NCI-H526 treated with DMSO at 0.1 percent for 48 hours (cell line): ENCODE results near the gene LYRM4.

ENCODE experiments used
- DNase-seq: peaks from one replicate; lab custom pipeline; 2025; lab: John Stamatoyannopoulos, UW

LYRM4 gene

DNA sequence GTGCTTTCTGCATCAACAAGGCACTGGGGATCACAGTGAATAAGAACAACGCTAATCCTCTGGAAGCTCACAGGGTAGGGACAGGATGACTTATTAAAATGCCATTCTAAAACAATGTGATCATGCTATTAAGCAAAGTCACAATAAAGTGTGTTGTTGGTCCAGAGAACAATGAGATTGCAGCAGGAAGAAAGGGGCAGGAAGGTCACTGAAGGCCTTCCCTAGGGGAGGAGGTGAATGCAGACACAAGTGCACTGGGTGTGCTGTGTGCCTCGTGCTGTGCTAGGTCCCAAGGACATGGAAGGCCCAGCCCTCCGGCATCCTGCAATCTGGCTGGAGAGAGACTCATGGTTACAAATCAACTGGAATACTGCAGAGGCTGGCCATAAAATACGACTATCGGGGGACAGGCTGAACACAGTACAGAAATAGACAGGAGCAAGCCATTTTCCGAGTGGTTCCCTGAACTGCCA, 55.7 kb downstream of the LYRM4 start:
- no peak for DNase-seq

DNA sequence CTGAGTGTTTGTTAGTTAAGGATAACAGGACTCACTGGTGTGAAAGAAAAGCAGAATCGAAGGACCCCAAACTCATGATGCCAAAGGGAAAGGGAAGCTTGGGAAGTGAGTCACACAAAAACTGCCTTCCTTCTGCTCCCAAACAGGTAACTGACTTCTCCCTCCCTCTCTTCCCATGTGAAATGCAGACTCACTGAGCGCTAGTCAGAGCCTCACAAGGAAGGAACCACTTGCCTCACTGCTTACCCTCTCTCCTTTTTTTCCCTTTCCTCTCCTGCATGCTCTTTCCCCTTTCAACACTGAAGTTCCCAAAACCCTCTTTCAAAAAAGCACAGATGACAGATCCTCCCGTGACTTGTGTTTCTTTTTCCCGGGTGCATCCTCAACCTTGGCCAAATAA, 56.4 kb downstream of the LYRM4 start:
- DNase-seq: no peak

DNA sequence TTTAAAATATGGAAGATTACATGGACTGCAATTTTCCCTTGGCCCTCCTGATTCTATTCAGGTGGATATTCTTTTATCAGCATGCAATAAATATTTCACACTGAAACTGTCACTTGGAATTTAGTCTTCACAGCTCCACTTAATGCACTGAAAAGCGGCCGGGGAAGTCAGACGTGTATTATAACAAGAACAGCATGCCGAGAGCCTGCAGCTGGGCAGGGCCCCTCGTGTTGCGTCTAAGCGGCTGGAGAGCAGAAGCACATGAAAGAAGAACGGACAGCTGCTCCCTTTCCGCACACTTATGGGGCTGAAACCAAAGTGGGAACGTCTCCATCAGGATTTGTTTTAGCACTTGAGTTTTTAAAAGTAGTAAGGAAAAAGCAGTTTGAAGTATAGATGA, 57.2 kb downstream of the LYRM4 start:
- DNase-seq: peak; percentile 61

DNA sequence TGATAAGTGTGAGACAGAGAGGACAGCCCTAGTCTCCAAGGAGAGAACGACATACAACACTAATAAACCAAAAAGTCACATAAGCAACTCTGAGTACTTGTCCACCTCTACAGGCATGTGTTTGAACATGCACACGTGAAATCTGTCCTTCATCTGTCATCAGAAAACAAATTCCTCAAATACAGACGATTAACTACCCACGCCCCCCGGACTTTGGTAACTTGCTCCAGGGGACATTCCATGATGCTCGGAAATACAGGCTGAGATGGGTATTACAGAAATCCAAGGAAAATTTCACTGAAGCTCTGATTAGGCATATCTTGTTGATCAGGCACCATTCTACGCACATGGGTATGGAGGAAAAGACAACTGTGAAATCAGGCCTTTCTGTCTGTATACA, 57.8 kb downstream of the LYRM4 start:
- DNase-seq: no peak

DNA sequence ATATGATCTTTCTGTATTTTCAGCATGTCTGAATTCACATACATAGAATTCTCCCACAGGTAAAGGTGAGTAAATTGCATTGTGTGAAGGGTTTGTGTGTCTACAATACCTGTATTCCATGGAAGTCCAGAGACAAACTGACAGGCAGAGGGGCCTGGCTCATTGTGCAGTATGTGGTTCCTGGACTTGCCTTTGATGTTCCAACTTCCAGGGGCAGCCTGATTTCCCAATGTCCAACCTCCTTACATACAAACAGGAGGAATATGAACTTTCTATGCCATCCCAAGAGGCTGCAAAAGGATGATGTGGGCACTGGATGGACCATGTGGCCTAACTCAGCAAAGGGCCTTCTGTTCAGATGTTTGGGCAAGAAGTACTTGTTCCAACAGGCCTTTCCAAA, 58.5 kb downstream of the LYRM4 start:
- DNase-seq: no peak

DNA sequence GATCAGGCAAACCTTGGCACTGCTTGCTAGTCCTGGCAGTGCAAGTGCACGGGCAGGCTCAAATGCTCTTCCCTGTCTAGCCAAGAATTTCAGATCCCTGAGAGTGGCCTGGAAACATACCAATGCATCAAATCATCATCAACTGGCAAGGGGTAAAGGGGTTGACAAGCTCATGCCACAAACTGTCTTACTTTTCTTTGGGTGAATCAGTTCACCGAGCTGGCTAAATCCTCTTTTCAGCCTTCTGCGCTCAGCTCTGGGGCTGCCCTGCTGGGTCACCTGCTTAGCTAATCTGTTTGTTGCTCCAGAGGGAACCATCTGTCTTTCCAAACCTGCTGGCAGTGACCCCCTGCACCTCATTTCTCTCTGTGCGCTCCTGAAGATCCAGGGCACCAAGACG, 59.5 kb downstream of the LYRM4 start:
- no peak for DNase-seq

DNA sequence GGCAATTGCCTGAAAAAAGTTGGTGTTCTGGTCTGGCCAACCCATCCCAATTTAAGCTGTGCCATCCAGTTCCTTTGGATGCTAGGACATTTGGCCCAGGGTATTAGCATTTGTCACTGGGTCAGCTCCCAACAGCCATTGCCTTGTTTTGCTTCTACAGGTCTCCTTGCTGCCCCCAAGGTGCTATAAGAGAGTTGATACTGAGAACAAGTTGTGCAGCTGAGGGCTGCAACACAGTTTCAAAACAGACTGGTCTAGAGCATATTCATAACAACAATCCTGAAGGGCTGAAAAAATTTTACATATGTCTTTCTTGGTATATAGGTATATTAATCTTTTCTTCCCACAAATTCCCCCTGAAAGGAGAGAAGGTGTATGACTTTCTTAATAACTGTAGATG, 61.0 kb downstream of the LYRM4 start:
- no peak for DNase-seq

DNA sequence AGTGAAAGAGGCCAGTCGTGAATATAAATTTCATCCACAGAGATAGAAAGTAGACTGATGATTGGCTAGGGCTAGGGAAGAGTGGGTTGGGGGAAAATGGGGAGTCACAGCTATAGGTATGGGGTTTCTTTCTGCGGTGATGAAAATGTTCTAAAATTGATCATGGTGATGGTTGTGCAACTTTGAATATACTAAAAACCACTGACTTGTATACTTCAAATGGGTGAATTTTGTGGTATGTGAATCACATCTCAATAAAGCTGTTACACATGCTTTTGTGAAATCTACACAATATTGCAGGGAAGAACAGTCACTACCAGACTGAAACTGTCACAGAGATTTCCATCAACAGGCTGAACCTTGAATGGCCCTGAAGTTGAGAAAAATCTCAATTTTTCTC, 61.5 kb downstream of the LYRM4 start:
- no peak for DNase-seq

DNA sequence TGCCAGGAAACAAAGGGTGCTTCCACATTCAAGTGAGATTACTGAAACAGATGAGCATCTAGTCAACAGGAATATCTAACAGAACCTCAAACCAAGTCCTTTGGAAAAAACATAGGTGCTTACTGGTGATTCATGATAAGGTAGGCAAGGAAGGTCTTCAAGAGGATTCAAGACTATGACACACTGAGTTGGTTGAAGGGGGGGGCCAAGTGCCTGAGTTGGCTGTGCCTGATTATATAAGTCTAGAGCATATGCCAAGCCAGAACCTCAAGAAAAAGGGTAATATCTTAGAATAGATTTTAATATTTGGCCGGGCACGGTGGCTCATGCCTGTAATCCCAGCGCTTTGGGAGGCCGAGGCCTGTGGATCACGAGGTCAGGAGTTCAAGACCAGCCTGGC, 63.7 kb downstream of the LYRM4 start:
- no peak for DNase-seq

DNA sequence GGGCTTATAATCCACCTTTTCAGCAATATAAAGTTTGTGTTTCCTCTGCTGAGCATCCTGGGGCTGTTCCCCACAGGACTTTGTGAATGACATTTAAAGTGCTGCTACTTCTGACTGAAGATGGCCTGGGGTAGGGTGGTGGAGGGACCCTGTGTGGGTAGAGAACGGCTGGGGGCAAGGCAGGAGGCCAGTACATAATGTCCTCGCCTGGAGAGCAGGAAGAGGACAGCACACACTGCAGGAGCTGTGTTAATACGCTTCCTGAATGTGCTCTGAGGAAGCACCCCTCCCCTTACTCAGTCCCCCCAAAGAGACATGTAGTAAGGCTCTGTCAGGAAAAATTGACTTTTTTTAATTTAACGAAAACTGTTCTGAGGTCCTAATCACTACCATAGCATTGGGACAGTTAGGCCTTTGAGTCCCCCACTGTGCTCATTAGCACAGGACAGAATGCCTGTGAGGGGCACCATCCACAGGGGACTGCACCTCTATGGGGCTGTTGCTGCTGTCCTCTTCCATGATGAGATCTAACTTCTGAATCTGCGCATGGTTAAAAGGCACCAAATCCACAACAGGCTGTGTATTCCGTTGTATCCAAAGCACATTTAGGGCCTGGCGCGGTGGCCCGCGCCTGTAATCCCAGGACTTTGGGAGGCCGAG, 68.5 kb downstream of the LYRM4 start:
- DNase-seq: no peak

DNA sequence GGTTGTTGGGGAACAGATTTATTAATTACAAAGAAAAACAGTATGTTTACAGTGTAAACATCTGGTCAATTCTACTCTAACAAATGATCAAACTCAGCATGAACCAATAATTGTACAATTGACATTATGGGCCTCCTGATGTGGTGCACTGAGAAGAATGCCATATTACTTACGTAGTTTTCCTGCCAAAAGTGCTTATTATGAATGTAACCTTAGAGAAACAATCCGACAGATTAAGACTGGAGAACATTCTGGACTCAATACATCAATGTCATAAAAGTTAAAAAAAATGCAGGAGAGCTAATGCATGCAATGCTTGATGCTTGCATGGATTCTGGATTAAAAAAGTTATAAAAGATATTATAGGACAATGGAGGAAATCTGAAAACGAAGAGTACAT, 69.0 kb downstream of the LYRM4 start:
- DNase-seq: no peak

DNA sequence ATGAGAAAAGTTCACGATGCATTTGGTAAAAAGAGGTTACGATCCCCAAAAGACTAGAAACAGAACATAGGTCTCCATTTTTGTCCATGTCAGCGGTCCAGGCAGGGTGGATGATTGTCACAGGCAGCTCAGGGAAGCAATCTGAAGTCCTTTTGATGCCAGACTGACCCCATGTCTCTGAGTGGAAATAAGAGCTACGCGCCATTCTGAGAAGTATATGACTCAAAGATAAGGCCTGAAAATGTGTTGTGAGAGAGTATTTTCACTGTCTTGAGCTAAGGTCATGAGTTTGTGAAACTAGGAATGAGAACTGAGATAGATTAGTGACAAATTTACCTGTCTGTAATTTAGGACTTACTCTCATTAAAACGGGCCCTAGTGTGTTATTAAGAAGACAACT, 69.5 kb downstream of the LYRM4 start:
- DNase-seq: no peak

DNA sequence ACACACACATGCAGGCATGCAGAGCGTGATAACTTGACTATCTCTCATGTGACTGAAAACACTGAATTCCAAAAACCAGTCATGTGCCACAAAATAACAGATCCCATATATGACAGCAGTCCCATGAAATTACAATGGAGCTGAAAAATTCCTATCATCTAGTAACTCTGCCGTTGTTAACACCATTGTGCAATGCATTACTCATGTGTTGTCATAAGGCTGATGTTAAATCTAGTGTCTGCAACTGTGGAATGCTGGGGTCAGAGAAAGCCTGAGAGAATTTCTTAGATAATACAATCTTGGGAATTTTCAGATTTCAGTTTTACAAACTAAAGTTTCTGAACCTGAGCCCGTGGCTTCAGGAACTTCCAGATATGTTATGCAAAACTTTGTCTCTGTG, 70.2 kb downstream of the LYRM4 start:
- no peak for DNase-seq

DNA sequence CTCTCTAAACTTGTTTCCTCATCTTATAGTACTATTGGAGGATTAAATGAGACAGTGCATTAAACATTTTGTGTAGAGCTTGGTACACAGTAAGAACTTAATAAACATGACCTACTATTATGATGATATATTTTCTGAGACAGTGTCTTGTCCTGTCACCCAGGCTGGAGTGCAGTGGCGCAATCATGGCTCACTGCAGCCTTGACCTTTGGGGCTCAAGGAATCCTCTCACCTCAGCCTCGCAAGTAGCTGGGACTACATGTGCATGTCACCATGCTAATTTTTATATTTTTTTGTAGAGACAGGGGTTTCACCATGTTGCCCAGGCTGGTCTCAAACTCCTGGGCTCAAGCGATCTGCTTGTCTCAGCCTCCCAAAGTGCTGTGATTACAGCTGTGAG, 72.1 kb downstream of the LYRM4 start:
- DNase-seq: no peak

DNA sequence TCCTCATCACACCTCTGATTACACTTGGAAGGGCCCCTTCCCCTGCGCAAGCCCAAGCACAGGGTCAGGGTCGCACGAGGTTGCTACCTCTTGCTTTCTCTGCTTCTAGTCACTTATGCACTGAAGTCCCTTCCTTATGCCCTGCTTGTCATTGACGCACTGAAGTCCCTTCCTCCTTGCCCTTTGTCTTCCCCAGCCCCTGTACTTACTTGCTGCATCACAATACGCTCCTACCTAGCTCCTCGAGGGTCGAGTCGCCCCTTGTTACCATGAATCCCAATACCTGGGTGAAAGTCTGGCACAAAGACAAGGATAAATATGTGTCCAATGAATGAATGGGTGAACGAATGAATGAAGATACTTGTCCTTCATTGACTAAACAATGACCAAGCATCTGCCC, 75.9 kb downstream of the LYRM4 start:
- no peak for DNase-seq

DNA sequence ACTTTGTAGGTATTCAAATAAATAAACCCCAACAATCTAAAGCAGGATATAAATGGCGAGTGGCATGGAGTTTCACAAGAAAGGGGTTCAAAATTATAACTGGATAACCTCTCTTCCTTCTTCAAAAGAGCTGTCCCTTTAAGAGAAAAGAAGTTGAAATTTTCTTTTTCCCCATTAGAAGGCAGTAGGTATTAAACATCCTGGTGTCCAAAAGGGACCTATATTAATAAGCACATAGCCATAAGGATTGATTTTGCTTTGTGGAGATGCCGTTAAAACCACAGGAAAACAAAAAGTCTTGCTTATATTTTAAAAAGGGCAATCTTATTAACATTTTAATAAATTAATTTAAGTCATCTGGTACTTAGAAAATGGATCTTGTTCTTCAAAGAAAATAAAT, 76.5 kb downstream of the LYRM4 start:
- DNase-seq: no peak

DNA sequence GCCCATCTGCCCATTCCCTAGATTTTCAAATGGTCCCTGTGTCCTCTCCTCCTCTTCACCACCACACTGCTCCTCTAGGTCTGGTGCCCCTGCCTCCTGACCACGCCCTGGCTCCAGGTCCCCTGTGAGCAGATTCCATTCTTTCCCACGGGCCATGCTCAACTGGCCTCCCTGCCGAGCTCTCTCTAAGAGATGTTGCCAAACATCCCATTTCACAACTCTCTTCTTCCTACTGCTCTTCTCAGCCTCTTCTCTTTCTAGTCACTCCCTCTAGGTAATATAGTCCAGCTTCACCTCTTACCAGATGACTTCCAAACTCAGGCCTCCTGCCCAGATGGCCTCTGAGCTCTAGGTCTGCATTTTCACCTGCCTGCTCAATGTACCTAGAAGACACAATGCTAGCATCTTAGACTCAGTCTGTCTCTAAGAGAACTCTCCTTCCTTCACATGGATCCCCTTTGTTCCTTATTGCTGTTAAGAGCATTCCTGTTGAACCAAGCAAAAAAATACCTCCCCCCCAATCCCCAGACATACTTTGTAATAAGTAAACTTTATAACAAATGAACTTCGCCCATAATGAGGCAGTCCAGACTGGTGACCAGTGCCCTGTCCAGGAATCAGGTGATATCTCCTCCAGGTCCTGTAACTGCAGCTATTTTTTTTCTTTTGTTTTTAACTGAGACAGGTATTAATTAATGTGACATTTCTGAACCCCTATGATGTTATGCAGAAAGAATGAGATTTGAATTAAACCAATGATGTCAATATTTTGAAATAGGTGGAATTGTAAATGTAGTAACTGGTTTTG, 79.0 kb downstream of the LYRM4 start:
- DNase-seq: no peak

DNA sequence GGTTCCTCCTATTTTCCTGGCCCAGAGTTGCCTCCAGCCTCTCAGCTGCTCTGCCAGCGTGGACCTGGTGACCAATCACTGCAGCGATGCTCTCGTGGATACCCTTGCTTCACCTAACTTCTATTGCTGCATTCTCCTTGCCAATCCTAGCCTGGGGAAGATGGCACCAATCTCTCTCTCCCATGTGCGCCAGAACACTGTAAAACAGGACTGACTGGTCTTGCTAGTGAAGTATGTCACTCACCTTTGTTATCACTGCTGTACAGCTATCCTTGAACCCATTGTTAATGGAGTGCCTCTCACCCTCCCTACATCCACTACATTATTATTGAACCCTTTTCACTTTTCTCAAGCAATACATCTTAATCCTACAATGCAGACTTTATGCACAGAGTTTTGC, 80.1 kb downstream of the LYRM4 start:
- no peak for DNase-seq

DNA sequence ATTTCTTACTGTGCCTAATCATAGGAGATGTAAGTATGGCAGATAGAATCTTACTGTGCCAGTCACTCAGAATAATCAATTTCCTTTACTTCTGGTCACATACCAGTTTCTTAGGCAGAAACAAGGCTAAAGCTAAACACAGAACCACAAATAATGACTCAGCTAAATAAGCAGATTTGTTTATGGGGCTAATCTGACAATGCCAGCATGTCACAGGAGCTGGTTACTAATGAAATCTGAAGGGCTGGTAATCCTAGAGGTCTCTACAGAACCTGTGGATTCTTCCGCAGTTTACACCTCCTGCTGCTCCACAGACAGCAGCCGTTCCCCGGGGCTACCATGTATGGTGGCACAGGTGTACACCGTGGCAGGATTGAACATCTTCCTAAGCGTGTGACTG, 80.8 kb downstream of the LYRM4 start:
- DNase-seq: no peak

DNA sequence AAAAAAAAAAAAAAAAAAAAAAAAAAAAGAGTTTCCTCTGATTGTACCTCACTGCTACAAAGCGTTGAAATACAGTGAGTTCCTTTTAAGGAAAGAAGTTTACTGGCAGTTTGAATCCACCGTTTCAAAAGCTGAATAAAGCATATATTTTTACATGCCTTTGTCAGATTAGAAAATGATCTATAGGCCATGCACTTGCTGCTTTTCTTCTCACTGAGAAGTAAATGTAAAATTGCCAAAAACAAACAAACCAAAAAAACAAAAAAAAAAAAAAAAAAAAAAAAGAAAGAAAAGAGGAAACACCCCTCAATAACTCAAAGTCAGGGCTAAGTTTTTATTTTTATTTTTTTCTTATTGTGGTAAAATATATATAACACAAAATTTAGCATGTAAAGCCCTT, 81.9 kb downstream of the LYRM4 start:
- DNase-seq: no peak

DNA sequence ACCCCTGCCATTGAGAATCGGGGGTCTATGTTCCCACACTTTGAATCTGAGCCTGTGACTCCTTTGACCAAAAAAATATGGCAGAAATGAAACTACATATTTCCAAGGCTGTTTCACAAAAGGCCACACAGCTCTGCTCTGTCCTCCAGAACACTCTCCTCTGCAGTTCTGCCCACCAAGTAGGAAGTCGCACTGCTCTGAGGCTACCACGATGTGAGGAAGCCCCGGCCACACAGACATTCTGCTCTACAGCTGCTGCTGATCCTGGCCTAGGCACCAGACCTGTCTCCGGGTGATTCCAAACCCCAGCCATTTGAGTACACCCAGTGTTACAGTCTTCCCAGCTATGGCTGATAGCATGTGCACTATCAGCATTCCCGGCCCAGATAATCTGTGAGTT, 85.1 kb downstream of the LYRM4 start:
- no peak for DNase-seq

DNA sequence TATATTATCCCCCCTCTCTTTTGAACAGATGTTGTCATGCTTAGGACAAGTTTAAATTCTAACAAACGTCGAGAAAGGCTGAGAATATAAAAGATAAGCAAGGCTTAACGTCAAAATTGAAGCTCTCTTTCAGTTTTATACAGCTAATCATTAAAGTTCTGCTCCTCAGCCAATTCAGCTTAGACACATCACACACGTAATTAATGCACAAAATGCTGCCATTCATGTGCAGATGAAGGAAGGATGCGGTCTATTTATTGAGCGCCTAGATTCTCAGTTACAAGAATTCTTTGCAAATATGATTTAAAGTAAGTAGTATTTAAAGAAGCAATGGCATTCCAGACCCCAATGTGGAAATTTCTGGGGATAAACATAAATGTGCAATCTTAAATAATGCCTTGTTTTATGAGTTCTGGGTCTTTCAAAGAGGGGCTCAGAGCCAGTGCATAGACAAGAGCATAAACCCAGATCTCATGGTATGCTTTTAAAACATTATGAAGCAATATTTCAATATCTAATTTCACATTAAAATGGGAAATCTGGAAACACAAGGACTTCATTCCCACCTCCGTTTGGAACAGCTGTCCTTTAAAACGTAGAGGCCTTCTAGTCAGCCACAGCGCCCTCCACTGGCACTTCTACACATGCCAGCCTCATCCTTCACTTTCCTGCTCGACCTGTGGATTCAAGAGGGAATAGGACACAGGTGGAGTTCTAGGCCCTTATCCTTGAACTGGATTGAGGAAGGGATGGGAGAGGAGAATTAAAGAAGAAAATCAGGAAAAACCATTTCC, 85.8 kb downstream of the LYRM4 start:
- DNase-seq: no peak

DNA sequence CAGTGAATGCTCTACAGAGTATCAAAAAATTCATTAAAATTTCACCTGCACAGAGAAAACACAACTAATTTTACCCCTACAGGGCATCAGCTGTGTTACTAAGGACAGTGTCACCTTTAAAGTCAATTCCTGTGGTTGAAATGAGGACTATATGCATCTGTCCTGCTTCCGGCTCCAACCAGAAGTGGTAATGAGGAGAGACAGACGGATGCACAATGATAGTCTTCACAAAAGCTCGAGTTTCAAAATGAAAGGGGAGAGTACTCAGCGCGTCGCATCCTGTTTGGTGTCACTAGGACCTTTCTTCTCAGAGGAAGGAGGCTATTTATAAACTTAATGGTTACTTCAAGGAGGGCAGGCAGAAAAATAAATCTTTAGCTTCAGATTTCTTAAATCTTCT, 86.5 kb downstream of the LYRM4 start:
- DNase-seq: no peak
